ENCODE results near the gene RGMA. TPM values are rescaled to one million over a fixed set of nuclear protein-coding genes. Genes with fewer than 3 reads are reported as not detected.
"Not testable (repeated sequence)": the region's sequence is repeated elsewhere in the genome, so short reads cannot be mapped to it uniquely, and the experiment has no call there.

The RGMA gene
- polyA plus RNA-seq, 1 donor from 2014 or later: 9.5 TPM

- H3K9ac ChIP-seq (ENCODE audit: low read length); H3K9me2 ChIP-seq (ENCODE audit: insufficient read depth, low read length); H3K9me3 ChIP-seq (ENCODE audit: low read length); H3F3A ChIP-seq (ENCODE audit: insufficient read depth, low read length, poor library complexity, severe bottlenecking); H4K20me1 ChIP-seq (ENCODE audit: insufficient read depth); H3K4me2 ChIP-seq (ENCODE audit: low read length); H3K36me3 ChIP-seq (ENCODE audit: insufficient read depth, low read length); H3K79me2 ChIP-seq (replicated peaks; ENCODE audit: insufficient read depth, low read length); H3K27ac ChIP-seq (ENCODE audit: low read length); H3K27me3 ChIP-seq (ENCODE audit: insufficient read depth, low read depth, low read length); H3K4me3 ChIP-seq (ENCODE audit: low read length); H2AFZ ChIP-seq (ENCODE audit: low read depth, low read length): not testable (repeated sequence)
These were observed 57.2 kb downstream of the RGMA start for GRCh38 chr15:93031557-93032384.

- TF ChIP-seq EP300 (conservative IDR thresholded peaks at IDR 0.05; ENCODE audit: poor library complexity, severe bottlenecking): no peak
- TF ChIP-seq RAD21 (conservative IDR thresholded peaks at IDR 0.05): no peak
- no peak for TF ChIP-seq TAF1 (IDR thresholded peaks at IDR 0.05; ENCODE audit: low read depth)
- H3K4me3 ChIP-seq (ENCODE audit: low read length): no peak overlapping the region
- H3K4me2 ChIP-seq (ENCODE audit: low read length): no peak overlapping the region
- H4K20me1 ChIP-seq (ENCODE audit: insufficient read depth): no peaks in the 10 kb centered on the region
- no peak overlapping the region for H2AFZ ChIP-seq (ENCODE audit: low read depth, low read length)
- H3K36me3 ChIP-seq (ENCODE audit: insufficient read depth, low read length): peaks cover 5% of the 10 kb centered on the region
- H3K9me2 ChIP-seq (ENCODE audit: insufficient read depth, low read length): no peaks in the 10 kb centered on the region
- H3K9me3 ChIP-seq (ENCODE audit: low read length): no peaks in the 10 kb centered on the region
- H3K9ac ChIP-seq (ENCODE audit: low read length): no peak overlapping the region
- H3K27ac ChIP-seq (ENCODE audit: low read length): no peak overlapping the region
- no peaks in the 10 kb centered on the region for H3K79me2 ChIP-seq (replicated peaks; ENCODE audit: insufficient read depth, low read length)
- H3K27me3 ChIP-seq (ENCODE audit: insufficient read depth, low read depth, low read length): no peaks in the 10 kb centered on the region
- H3F3A ChIP-seq (ENCODE audit: insufficient read depth, low read length, poor library complexity, severe bottlenecking): no peaks in the 10 kb centered on the region
These were observed 57.9 kb downstream of the RGMA start for GRCh38 chr15:93031103-93031464.

DNA sequence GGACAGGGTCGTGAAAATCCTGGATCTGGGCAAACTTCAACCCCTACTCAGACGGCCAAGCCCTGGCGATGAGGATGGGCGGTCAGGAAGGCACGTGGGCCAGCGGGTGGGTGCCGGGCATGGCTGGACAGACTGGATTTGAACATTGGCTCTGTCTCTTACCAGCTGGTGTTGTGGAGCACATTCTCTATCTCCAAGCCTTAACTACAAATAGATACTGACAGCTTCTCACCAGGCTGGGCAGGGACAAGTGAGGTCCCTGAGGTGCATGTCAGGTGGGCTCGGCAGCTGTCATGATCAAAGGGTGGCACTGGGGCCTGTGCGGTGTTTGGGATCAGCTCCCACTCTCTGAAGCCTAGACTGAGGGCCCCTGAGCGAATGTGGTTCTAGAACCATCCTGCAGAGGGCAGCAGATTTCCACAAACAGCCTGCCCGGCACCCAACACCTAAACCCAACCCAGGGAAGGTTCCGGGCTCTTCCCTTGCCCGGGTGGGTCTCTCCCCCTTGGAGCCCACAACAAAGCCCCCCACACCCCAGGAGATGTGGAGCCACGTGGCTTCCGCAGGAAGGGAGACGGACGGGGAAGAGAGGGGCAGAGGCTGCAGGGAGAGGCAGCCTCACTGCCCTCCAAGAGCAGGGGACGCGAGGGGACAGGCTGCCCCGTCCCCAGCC, 58.4 kb downstream of the RGMA start:
- H3K36me3 ChIP-seq (ENCODE audit: insufficient read depth, low read length): peaks cover 5% of the 10 kb centered on the region
- H3K79me2 ChIP-seq (replicated peaks; ENCODE audit: insufficient read depth, low read length): no peaks in the 10 kb centered on the region
- H3K27ac ChIP-seq (ENCODE audit: low read length): no peak overlapping the region
- H3K4me2 ChIP-seq (ENCODE audit: low read length): no peak overlapping the region
- no peaks in the 10 kb centered on the region for H3K9me3 ChIP-seq (ENCODE audit: low read length)
- H3K9ac ChIP-seq (ENCODE audit: low read length): no peak overlapping the region
- no peak overlapping the region for H2AFZ ChIP-seq (ENCODE audit: low read depth, low read length)
- H3F3A ChIP-seq (ENCODE audit: insufficient read depth, low read length, poor library complexity, severe bottlenecking): no peaks in the 10 kb centered on the region
- H4K20me1 ChIP-seq (ENCODE audit: insufficient read depth): no peaks in the 10 kb centered on the region
- TF ChIP-seq POLR2AphosphoS5 (IDR thresholded peaks at IDR 0.05): no peak
- TF ChIP-seq SMC3 (conservative IDR thresholded peaks at IDR 0.05; ENCODE audit: poor library complexity): peak; percentile 100
- peak; percentile 98 for TF ChIP-seq RAD21 (conservative IDR thresholded peaks at IDR 0.05)
- TF ChIP-seq EP300 (conservative IDR thresholded peaks at IDR 0.05; ENCODE audit: poor library complexity, severe bottlenecking): no peak
- no peak for TF ChIP-seq REST (IDR thresholded peaks at IDR 0.05; ENCODE audit: borderline replicate concordance)
- no peak for TF ChIP-seq TAF1 (IDR thresholded peaks at IDR 0.05; ENCODE audit: low read depth)
- TF ChIP-seq CTCF (IDR thresholded peaks at IDR 0.05; ENCODE audit: poor library complexity, severe bottlenecking): peak; percentile 97
- TF ChIP-seq EZH2 (IDR thresholded peaks at IDR 0.05; ENCODE audit: borderline replicate concordance, insufficient read depth, low read length, poor library complexity, severe bottlenecking): no peak
- peak; percentile 34 for TF ChIP-seq MXI1 (conservative IDR thresholded peaks at IDR 0.05; ENCODE audit: poor library complexity, severe bottlenecking)
- H3K4me3 ChIP-seq (ENCODE audit: low read length): no peak overlapping the region
- no peaks in the 10 kb centered on the region for H3K9me2 ChIP-seq (ENCODE audit: insufficient read depth, low read length)
- no peaks in the 10 kb centered on the region for H3K27me3 ChIP-seq (ENCODE audit: insufficient read depth, low read depth, low read length)

Data from neural cell (in vitro differentiated cells).